ENCODE results near the gene FAM120A. TPM values are rescaled to one million over a fixed set of nuclear protein-coding genes. Genes with fewer than 3 reads are reported as not detected.

The FAM120A gene
- total and polyA plus RNA-seq, 9 of the 15 experiments (the other 6 are each of a cell fraction or from before 2014, with no cell fraction given) = 8.7 to 71.0 (median 42.2) TPM

- TF ChIP-seq ZBTB2 (IDR thresholded peaks at IDR 0.05) (no peak), KDM5B (IDR thresholded peaks at IDR 0.05; ENCODE audit: insufficient replicate concordance, low read depth, low read length) (no peak), PRDM10 (IDR thresholded peaks at IDR 0.05; ENCODE audit: partially characterized antibody) (no peak), HNRNPLL (IDR thresholded peaks at IDR 0.05; ENCODE audit: low read depth, low read length, poor library complexity, severe bottlenecking) (peak; percentile 39), KAT7 (CRISPR knock-in tag; IDR thresholded peaks at IDR 0.05; ENCODE audit: borderline replicate concordance) (no peak), ZNF398 (CRISPR knock-in tag; IDR thresholded peaks at IDR 0.05) (no peak), RFX7 (CRISPR knock-in tag; IDR thresholded peaks at IDR 0.05) (no peak), XRCC5 (IDR thresholded peaks at IDR 0.05; ENCODE audit: low read depth, low read length) (peak; percentile 97), KDM4B (IDR thresholded peaks at IDR 0.05; ENCODE audit: borderline replicate concordance in 2 of 2, low read depth in 1 of 2) (peak in 1 of 2 experiments; percentile 63; a peak in 1 of 4 replicates), CLOCK (CRISPR knock-in tag; IDR thresholded peaks at IDR 0.05; ENCODE audit: borderline replicate concordance) (no peak)
Measured at GRCh38 chr9:93566408-93567270, 115.2 kb downstream of the FAM120A start (continued).
